Rectal smooth muscle tissue (tissue), 1 donor: ENCODE data around the gene ELL.

Source experiments
- H3K27ac ChIP-seq: one replicate; pipeline ENCODE4 v1.7.0; 2013; ENCODE audit warnings: low read depth, low read length, inconsistent platforms
- H3K27me3 ChIP-seq: one replicate; pipeline ENCODE4 v1.7.0; 2013; ENCODE audit warnings: low read length; ENCODE audit not compliant: control insufficient read depth, insufficient read depth
- H3K36me3 ChIP-seq: one replicate; pipeline ENCODE4 v1.7.0; 2013; ENCODE audit warnings: low read length; ENCODE audit not compliant: control insufficient read depth, insufficient read depth
- H3K4me1 ChIP-seq: one replicate; pipeline ENCODE4 v1.7.0; 2013; ENCODE audit warnings: low read length; ENCODE audit not compliant: control insufficient read depth, insufficient read depth
- H3K4me3 ChIP-seq: one replicate; pipeline ENCODE4 v1.7.0; 2013; ENCODE audit warnings: low read length
- H3K9ac ChIP-seq: one replicate; pipeline ENCODE4 v1.7.0; 2013; ENCODE audit warnings: low read length

ELL gene

DNA sequence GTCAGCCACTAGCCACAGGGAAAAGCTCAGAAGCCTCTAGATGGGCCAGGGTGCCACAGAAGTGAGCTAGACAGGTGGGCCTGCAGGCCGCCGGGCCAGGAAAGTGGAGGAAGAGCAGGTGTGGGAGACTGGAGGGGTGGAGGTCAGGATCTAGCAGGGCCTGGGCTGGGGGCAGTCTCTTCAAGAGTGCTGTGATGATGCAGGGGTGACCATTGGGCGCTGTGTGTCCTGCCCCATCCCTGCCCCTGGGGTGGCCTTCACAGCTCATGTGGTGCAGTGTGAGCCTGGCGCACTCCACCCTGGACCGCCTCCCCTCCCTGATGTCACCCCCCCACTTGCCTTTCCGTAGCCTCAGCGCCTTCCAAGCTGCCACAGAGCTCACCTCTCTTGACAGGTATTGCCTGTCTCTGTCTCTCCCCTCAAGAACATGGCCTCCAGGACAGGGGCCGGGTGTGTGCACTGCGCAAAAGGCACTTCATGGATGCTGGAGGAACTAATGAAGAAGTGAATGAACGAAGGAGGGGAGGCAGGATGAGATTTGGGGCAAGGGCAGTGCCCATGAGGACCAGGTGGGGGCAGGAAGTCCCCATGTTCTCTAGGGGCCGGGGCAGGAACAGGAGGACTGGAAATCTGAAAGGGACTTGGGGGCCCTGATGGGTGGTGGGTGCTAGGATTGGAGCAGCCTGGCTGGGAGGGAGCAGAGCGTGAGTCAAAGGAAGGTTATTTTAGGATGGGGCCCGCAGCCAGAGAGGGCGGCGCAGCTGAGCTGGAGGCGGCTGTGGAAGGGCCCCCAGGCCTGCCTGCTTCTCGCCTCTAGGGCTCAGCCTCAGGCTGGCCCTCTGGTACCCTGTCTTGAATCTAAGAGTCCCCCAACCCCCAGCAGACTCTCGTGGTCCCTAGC, 96.1 kb downstream of the ELL start:
- Histone ChIP-seq H3K27me3 (no peaks in the 10 kb centered on the region), H3K4me3 (peak overlapping the region; percentile 27), H3K4me1 (peaks cover 18% of the 10 kb centered on the region), H3K9ac (no peak overlapping the region), H3K27ac (peak overlapping the region; percentile 73), H3K36me3 (no peaks in the 10 kb centered on the region)

DNA sequence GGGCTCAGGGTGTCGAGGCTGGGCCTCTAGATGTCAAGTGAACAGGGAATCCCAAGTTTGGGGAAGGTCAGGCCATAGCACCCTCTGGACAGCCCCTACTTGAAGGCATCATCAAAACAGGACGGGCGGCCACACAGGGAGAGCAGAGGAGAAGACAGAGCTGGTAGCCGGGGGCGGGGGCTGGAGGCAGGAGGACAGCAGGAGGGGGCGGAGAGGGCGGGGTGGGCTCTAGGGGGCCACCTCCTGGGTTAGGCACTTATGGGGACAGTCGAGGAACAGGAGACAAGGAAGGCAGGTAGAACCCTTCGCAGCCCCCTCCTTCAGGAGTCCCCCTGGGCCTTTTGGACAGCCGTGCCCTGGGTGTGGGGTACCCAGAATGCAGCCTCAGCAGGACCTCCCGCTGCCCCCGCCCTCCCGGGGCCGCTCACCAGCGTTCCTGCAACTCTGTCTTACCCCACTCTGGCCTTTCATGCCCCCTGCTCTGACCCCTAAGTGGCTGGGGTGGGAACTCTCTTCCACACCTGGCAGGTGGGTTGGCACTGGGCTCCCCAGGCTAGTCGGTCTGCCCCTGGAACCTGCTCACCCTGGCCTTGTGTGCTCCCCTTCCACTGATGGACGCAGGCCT, 96.9 kb downstream of the ELL start:
- Histone ChIP-seq H3K4me3 (no peak overlapping the region), H3K9ac (no peak overlapping the region), H3K36me3 (no peaks in the 10 kb centered on the region), H3K27ac (no peak overlapping the region), H3K27me3 (no peaks in the 10 kb centered on the region), H3K4me1 (peaks cover 21% of the 10 kb centered on the region)

DNA sequence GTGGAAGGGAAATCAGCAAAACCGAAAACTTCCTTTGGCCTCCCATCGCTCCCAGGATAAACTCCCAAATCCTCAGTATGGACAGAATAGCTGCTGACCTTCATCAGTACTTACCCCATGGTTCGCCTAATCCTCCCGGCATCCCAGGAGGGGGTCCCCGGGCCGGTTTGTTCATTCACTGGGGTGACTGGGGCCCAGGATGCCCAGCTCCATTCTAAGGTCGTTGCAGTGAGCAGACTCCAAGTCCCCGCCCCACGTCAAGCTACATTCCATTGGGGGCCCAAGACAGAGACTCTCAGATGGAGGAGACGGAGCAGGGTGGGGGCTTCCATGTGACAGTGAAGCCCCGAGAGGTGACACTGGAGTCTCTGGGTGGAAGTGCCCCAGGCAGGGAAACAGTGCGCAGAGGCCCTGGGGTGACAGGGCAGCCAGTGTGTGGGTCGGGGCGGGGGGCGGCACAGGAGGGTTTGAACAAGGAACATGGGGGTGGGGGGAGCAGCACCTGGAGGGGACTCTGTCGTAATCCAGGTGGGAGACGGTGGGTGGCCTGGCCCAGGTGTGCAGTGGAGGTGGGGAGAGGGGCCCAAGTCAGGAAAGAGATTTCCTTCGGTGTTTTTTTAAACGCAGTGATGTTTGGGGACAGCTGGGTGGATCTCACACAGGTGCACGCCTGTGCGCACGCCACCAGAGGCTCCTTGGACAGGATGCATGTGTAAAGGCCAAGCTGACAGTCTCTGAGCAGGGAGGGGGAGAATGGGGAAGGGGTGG, 97.6 kb downstream of the ELL start:
- H3K27me3 ChIP-seq, result no peaks in the 10 kb centered on the region
- no peak overlapping the region for H3K27ac ChIP-seq
- H3K4me3 ChIP-seq, result no peak overlapping the region
- H3K9ac ChIP-seq, result no peak overlapping the region
- H3K36me3 ChIP-seq, result no peaks in the 10 kb centered on the region
- H3K4me1 ChIP-seq, result peaks cover 21% of the 10 kb centered on the region

DNA sequence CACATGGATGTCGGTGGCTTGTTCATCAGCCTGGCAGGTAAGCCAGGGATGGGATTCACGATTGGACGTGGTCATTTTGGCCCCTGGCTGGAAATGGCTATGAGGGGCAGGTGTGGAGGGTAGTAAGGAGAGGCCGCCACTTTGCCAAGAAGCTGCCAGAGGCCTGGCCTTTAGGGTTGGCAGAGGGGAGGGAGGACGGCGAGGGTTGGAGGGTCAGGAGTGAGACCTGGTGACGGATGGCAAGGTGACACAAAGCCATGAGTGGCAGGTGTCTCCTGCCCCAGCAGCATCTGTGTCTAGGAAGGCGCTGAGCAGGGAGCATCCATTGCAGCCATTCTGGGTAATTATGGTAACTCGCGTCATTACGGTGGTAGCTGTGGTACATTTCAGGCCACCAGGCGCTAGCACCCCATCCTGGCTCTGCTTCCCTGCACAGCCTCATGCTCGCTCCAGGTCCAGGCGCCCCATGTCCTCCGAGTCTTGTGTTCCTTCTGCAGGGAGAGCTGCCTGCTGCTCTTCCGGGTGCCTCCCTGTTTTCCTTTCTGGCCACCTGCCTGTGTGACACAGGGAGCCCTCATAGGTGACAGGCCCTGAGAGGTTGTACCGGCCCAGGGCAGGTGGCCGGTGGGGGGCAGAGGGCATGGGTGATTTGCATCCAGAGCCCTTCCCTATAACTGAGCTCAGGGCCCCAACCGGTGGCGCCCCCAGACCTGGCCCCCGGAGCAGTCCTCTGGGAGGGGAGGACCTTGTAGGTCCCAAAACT, 98.4 kb downstream of the ELL start:
- peaks cover 4% of the 10 kb centered on the region for H3K27me3 ChIP-seq
- H3K9ac ChIP-seq, result no peak overlapping the region
- H3K36me3 ChIP-seq, result no peaks in the 10 kb centered on the region
- no peak overlapping the region for H3K4me3 ChIP-seq
- no peak overlapping the region for H3K27ac ChIP-seq
- peaks cover 23% of the 10 kb centered on the region for H3K4me1 ChIP-seq

DNA sequence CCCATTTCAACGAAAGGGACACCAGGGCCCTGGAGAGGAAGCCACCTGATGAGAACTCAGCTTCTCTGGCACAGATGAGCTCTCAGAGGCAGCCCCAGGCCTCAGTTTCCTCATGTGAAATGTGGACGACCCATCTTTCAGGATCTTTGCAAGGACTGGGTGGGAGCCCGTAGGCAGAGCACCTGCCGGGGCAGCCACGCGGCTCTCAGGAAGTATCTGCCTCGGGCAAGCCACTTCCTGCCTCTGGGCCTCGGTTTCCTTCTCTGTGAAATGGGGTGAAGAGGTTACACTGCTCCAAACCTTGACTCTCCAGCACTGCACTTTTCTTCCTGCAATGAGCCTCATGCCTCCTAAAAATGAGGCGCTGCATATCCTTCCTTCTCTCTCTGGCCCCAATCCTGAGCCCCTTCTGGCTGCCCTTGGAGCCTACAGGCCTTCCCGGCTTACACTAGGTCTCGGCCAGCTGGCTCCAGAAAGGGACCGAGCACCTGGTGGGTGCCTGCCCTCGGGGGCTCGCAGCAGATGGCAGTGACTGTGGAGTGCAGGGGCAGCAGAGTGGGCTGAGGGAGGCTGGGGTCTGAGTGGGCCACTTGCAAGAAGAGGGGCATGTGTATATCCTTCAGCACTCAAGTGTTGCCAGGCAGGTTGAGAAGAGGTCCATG, 99.2 kb downstream of the ELL start:
- Histone ChIP-seq H3K27me3 (peaks cover 6% of the 10 kb centered on the region), H3K4me3 (no peak overlapping the region), H3K9ac (no peak overlapping the region), H3K27ac (no peak overlapping the region), H3K36me3 (no peaks in the 10 kb centered on the region), H3K4me1 (peaks cover 26% of the 10 kb centered on the region)

DNA sequence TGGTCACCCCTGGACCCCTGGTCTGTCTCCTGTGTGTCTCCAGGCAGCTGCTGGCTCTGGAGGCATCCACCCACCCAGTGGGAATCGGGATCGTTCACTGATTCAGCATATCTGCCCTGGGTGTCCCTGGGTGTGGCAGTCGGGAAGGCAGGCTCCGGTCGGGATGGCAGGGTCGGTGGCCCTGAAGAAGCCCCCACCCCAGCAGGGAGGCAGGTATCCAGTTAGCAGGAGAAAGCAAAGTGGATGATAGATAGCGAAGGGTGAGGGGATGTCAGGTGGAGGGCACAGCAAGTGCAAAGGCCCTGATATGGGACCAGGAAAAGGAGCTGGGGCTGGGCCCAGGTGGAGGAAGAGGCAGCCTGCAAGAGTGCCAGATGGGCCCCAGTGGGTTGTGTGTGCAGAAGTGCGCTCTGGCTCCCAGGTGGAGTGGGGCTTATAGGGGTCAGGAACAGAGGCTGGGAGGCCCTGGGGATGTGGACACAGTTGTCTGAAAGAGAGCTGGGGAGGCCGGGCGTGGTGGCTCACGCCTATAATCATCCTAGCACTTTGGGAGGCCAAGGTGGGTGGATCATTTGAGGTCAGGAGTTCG, 100.4 kb downstream of the ELL start:
- no peak overlapping the region for H3K9ac ChIP-seq

DNA sequence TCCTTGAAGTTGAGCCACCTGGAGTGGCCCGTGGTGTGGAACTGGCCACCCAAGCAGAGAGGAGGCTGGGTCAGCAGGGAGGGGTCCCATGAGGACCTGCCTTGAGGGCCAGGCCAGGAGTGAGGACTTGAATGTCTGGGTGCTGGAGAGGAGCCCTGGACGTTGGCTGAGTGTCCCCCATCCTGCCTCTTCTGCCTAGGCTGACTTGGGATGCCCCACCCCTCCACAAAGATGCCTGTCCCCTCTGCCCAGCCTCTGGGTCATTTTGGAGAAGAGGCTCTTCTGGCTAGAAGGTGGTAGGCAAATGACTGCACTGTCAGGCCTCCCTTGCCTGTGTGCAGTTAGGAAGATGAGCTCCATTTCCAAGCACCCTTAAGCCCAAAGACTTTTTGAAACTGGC, 100.9 kb downstream of the ELL start:
- no peaks in the 10 kb centered on the region for H3K36me3 ChIP-seq
- no peak overlapping the region for H3K27ac ChIP-seq
- H3K4me3 ChIP-seq, result peak overlapping the region; percentile 36
- peaks cover 10% of the 10 kb centered on the region for H3K27me3 ChIP-seq
- peaks cover 28% of the 10 kb centered on the region for H3K4me1 ChIP-seq
- no peak overlapping the region for H3K9ac ChIP-seq

More for the DNA sequence above, 100.4 kb downstream of the ELL start:
- Histone ChIP-seq H3K27ac (no peak overlapping the region), H3K27me3 (peaks cover 7% of the 10 kb centered on the region), H3K4me3 (no peak overlapping the region), H3K4me1 (peaks cover 31% of the 10 kb centered on the region), H3K36me3 (no peaks in the 10 kb centered on the region)

DNA sequence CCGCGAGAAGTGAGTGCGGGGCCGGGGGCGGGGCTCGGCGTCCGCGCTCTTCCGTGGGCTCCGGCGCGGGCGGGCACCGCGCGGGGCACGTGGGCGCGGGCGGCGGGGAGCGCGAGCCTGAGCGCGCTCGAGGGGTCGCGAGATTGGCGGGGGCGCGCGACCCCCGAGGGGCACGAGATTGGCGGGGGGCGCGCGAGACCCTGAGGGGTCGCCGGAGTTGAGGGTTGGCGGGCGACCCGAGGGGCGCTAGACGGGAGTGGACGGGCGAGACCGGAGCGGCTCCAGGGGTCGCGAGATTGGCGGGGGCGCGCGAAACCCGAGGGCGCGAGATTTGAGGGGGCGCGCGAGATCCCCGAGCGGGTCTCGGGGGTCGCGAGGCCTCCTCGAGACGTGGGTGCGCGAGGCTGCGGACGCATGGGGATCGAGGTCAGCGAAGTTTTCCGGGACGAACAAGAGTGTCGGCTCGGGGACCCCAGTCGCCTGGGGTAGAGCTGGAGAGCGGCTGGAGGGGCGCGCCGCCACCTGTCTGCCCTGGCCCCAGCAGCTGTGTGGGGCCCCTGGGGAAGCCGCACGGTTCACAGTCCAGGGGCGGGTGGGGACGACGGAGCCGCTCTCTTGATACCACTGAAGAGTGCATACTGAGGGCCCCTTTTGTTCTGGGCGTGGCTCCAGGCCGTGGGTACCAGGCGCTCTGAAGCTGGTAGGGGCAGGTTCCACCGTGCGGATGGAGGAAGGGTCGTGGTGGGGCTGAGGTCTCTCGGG, 102.0 kb downstream of the ELL start:
- H3K27me3 ChIP-seq, result peaks cover 10% of the 10 kb centered on the region
- H3K27ac ChIP-seq, result peak overlapping the region; percentile 56
- peaks cover 26% of the 10 kb centered on the region for H3K4me1 ChIP-seq
- no peaks in the 10 kb centered on the region for H3K36me3 ChIP-seq
- H3K9ac ChIP-seq, result peak overlapping the region; percentile 19
- peak overlapping the region; percentile 69 for H3K4me3 ChIP-seq

DNA sequence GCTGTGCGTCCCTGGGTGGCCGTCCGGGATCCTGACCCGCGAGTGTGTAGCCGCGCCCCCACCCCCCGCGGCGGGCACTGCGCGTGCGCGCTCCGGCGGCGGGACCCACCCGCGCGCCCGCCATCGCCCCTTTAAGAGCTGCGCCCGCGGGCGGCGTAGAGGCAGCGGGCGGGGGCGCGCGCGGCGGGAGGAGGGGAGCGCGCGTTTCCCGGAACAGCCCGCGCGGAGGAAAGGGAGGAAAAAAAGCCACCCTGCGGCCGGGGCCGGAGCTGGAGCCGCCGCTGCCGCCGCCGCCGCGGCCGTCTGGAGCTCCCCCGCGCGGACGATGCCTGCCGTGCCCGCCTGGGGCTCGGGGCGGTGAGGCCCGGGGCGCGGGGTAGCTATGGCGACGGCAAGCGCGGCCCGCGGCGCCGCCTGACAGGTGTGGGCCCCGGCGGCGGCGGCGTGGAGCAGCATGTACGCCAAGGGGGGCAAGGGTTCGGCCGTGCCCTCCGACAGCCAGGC, 102.6 kb downstream of the ELL start, which contains the start of gene SSBP4:
Gene SSBP4, plus strand, starts transcription at position 204 of the 504 bp plus-strand sequence. Its CDS starts 251 bp downstream, at position 455.
- Histone ChIP-seq H3K9ac (peak within 1 kb of the TSS; percentile 52), H3K27me3 (peaks cover 10% of the 10 kb centered on the region), H3K36me3 (no peaks in the 10 kb centered on the region), H3K4me3 (peak within 1 kb of the TSS; percentile 80), H3K4me1 (peaks cover 29% of the 10 kb centered on the region), H3K27ac (peak within 1 kb of the TSS; percentile 91)

DNA sequence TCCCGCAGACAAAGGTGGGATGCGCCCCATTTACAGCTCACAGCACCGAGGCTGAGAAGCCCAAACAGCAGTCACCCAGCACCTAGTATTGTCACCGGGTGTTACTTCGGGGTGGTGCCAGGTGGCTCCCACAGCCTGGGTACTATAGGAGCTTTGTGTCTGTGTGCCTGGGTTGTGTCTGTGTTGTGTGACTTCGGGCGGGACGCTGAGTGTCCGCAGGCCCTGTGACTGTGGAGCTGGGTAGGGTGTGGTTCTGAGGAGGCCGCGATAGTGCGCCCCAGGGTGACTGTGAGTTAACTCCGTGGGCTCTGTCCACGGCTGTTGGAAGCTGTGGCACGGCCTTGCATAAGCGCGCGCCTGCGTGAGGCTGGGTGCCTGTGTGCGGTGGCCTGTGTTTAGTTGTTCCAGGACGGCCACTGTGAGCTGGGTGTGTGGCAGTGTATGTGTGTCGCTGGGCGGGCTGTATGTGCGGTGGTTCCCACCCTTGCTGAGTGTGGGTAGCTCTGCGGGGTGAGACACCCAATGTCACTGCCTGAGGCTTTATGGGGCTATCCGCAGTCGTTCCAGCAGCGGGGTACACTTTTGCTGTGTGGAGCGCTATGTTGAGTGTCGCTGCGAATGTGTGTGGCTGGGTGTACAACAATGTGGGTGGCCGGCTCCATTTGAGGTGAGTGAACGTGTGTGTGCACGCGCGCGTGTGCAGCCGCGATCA, 103.2 kb downstream of the ELL start:
- H3K36me3 ChIP-seq, result no peaks in the 10 kb centered on the region
- H3K4me1 ChIP-seq, result peaks cover 26% of the 10 kb centered on the region
- H3K4me3 ChIP-seq, result peak overlapping the region; percentile 80
- peaks cover 10% of the 10 kb centered on the region for H3K27me3 ChIP-seq
- peak overlapping the region; percentile 52 for H3K9ac ChIP-seq
- H3K27ac ChIP-seq, result peak overlapping the region; percentile 91
